Upper lobe of right lung (tissue), 1 donor: ENCODE results near the gene C2CD3. TPM values are rescaled to one million over a fixed set of nuclear protein-coding genes. Genes with fewer than 3 reads are reported as not detected.

ENCODE experiments used
- ATAC-seq: fragments of 200-7000 bp; cut with Tn5 transposase; one replicate; pipeline ENCODE4 v1.9.1; 2020; ENCODE audit warnings: mild to moderate bottlenecking, moderate library complexity
- DNase-seq: peaks from one replicate; pipeline ENCODE4 v3.0.0-alpha.2; 2020
- H3K27ac ChIP-seq: fragments of 200-600 bp; one replicate; pipeline ENCODE4 v1.8.0; 2022
- H3K27me3 ChIP-seq: fragments of 200-600 bp; one replicate; pipeline ENCODE4 v1.8.0; 2022; ENCODE audit warnings: mild to moderate bottlenecking
- H3K36me3 ChIP-seq: fragments of 200-600 bp; one replicate; pipeline ENCODE4 v1.8.0; 2022
- H3K4me1 ChIP-seq: fragments of 200-600 bp; one replicate; pipeline ENCODE4 v1.8.0; 2022
- H3K4me3 ChIP-seq: fragments of 200-600 bp; one replicate; pipeline ENCODE4 v1.8.0; 2022; ENCODE audit warnings: mild to moderate bottlenecking
- H3K9me3 ChIP-seq: fragments of 200-600 bp; one replicate; pipeline ENCODE4 v1.8.0; 2022
- CTCF ChIP-seq: fragments of 200-600 bp; IDR thresholded peaks from one replicate; pipeline ENCODE4 v1.8.0; 2022; ENCODE audit warnings: antibody characterized with exemption
- intact Hi-C: fragments of 100-400 bp; cut with DNase I; formaldehyde crosslinking; loops from one replicate; pipeline ENCODE4 v1.11.0; 2022
- total RNA-seq: library from RNA; stranded (reverse); fragmentation: NEBNext Ultra II Directional; extraction: Animal tissue kit (Norgen Biotek cat#: 25700); gene quantifications from one replicate; pipeline ENCODE4 v1.2.1, GENCODE V29; 2021
- donor health status: DM: no; HTN: yes; CAD: no; lungs with severe emphysema.

Gene C2CD3
- total RNA-seq, 1 donor from 2014 or later, result 26.8 TPM

GRCh38 chr11:74033046-74033445 is 137.8 kb downstream of the C2CD3 start:
- H3K9me3 ChIP-seq, result no peaks in the 10 kb centered on the region
- intact Hi-C loops, result no loop called here
- ATAC-seq (no peak), DNase-seq (no peak)
- no peak overlapping the region for H3K4me3 ChIP-seq
- H3K27me3 ChIP-seq, result no peaks in the 10 kb centered on the region
- no peaks in the 10 kb centered on the region for H3K4me1 ChIP-seq
- peaks cover 52% of the 10 kb centered on the region for H3K36me3 ChIP-seq
- no peak for TF ChIP-seq CTCF
- H3K27ac ChIP-seq, result no peak overlapping the region

- Histone ChIP-seq H3K27ac (no peak overlapping the region), H3K36me3 (peaks cover 33% of the 10 kb centered on the region), H3K4me1 (peaks cover under 1% of the 10 kb centered on the region), H3K27me3 (no peaks in the 10 kb centered on the region), H3K4me3 (no peak overlapping the region), H3K9me3 (no peaks in the 10 kb centered on the region)
- no peak for ATAC-seq
- intact Hi-C loops, result no loop called here
- TF ChIP-seq CTCF, result no peak
- no peak for DNase-seq
These were observed 139.8 kb downstream of the C2CD3 start for GRCh38 chr11:74030723-74031676.

DNA sequence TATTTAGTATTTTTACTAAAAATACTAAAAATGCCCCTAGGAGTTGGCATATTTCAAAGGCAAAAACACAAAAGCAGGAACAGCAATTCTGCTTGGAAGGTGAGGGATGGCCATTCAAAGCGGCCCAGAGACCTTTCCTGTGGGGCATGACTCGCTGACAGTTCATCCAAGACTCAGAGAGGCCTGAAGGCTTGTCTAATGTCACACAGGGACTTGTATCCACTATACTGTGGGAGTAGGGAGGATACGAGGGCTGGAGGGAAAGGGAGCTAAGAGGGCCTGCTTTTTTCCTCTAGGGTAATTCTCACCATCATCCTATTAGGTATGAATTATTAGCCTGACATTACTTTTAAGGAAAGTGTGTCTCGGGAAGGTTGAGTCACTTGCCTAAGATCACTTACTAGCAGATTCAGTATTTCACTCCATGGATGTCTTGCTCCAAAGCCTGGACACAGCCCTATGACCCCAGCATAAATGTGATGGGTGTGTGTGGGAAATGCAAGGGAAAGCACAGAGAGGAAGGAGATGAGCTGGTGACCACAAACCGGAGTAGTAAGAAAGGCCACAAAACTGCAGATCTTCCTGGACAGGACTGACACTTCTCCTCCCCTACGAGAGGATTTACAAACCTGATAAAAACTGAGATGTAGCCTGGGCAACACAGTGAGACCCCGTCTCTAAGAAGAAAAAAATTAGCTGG is 145.2 kb downstream of the C2CD3 start:
- Histone ChIP-seq H3K9me3 (no peaks in the 10 kb centered on the region), H3K27me3 (no peaks in the 10 kb centered on the region), H3K27ac (no peak overlapping the region), H3K4me3 (no peak overlapping the region), H3K4me1 (peaks cover 15% of the 10 kb centered on the region), H3K36me3 (no peaks in the 10 kb centered on the region)
- DNase-seq, result no peak
- ATAC-seq, result peak; percentile 32
- intact Hi-C loops, result no loop called here
- no peak for TF ChIP-seq CTCF

DNA sequence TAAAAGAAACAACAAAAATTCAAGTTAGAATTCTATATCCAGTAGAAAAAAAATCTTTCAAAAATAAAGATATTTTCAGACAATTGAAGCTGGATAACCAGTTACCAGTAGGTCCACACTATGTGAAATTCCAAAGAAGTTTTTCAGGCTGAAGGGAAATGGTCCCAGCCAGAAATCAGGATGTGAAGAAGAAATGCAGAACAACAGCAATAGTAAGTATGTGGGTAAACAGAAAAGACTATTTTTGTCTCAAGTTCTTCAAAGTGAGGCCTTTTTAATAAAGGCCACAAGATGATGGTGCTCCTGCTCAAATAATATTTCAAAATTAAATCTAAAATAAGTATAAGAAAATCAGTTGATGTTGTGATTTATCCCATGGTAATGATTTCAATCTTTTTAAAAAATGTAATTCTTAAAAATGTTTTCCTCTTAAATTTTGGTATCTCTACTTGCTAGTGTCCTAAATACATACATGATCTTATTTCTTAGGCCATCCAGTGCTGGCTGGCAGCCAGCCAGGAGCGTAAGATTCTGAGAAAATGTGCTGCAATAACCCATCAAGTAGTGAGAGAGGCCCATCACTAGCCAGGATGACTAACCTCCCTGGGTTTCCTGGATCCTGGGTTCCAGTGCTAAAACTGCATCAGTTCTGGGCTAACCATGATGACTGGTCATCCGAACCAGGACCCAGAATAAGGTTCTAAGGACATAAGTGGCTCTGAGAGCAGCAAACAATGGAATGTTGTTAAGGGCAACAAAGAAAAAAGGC is 146.4 kb downstream of the C2CD3 start:
- no peaks in the 10 kb centered on the region for H3K36me3 ChIP-seq
- intact Hi-C loops, result no loop called here
- peak; percentile 8 for ATAC-seq
- no peaks in the 10 kb centered on the region for H3K9me3 ChIP-seq
- no peak overlapping the region for H3K4me3 ChIP-seq
- no peaks in the 10 kb centered on the region for H3K27me3 ChIP-seq
- peaks cover 25% of the 10 kb centered on the region for H3K4me1 ChIP-seq
- no peak for TF ChIP-seq CTCF
- H3K27ac ChIP-seq, result no peak overlapping the region
- no peak for DNase-seq

DNA sequence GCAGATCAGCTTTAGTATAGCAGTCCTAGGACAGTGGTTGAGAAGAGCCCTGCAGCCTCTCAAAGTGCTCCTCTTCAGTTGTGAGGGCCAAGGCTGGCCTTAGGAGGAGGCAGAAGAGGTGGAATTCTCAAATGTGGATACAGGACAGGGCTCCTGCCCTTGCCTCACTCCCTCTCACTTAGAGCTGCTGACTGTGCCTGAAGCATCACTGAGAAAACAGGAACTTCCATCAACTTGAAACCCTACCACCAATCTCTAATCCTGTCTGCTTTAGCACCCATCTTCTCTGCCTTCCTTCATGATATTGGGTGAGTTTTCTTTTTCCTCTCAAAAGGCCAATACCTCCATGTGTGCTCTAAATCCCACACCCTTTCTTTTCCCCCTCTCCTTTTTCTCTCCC is 147.5 kb downstream of the C2CD3 start:
- no peaks in the 10 kb centered on the region for H3K9me3 ChIP-seq
- no peak for TF ChIP-seq CTCF
- no peak overlapping the region for H3K4me3 ChIP-seq
- no peak overlapping the region for H3K27ac ChIP-seq
- H3K27me3 ChIP-seq, result no peaks in the 10 kb centered on the region
- no peak for DNase-seq
- peaks cover 37% of the 10 kb centered on the region for H3K4me1 ChIP-seq
- intact Hi-C loops, result no loop called here
- ATAC-seq, result no peak
- H3K36me3 ChIP-seq, result no peaks in the 10 kb centered on the region
